HT1080 (cell line): ENCODE results near the gene WDR33. TPM values are rescaled to one million over a fixed set of nuclear protein-coding genes. Genes with fewer than 3 reads are reported as not detected.

Experiments
- DNase-seq: peaks from one replicate; pipeline ENCODE4 v3.0.0-alpha.2; 2015; ENCODE audit warnings: low read depth
- total RNA-seq: library from RNA; depleted of rRNA; stranded (reverse); fragments of >200 nt; shearing (Covaris generic); gene quantifications from 2 replicates; pipeline ENCODE4 v1.2.3, GENCODE V29; 2014

WDR33 gene
- total RNA-seq, 1 experiment from 2014 or later: 29.4 TPM

- no peak for DNase-seq
Observed at GRCh38 chr2:127698553-127699355, 112.2 kb downstream of the WDR33 start.

DNA sequence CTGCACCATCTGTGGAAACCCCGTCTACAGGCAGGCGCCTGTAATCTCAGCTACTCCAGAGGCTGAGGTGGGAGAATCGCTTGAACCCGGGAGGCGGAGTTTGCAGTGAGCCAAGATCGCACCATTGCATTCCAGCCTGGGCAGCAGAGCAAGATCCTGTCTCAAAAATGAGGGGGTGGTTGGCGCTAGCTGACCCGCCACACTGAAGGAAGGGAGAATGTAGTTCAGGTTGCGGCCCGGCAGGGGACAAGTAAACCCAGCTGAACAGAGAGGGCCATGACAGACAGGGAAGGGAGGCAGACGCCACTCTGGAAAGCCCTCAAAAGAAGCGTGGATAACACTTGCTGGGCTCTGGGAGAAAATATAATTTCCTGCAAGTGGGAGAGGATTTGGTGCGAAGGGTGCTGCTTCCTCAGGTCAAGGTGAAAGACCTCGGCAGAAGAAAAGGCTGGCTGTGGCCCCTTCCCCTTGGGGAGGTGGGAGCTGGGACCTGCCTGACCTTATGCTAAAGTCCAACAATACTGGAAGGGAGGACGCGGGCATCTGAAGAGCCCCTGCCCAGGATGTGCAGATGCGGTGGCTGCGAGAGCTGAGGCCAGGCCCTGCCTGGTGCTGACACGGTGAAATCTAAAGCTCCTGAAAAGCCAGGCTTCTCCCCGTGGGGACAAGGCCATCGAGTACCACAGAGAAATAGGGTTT lies 113.3 kb downstream of the WDR33 start:
- DNase-seq: no peak

DNA sequence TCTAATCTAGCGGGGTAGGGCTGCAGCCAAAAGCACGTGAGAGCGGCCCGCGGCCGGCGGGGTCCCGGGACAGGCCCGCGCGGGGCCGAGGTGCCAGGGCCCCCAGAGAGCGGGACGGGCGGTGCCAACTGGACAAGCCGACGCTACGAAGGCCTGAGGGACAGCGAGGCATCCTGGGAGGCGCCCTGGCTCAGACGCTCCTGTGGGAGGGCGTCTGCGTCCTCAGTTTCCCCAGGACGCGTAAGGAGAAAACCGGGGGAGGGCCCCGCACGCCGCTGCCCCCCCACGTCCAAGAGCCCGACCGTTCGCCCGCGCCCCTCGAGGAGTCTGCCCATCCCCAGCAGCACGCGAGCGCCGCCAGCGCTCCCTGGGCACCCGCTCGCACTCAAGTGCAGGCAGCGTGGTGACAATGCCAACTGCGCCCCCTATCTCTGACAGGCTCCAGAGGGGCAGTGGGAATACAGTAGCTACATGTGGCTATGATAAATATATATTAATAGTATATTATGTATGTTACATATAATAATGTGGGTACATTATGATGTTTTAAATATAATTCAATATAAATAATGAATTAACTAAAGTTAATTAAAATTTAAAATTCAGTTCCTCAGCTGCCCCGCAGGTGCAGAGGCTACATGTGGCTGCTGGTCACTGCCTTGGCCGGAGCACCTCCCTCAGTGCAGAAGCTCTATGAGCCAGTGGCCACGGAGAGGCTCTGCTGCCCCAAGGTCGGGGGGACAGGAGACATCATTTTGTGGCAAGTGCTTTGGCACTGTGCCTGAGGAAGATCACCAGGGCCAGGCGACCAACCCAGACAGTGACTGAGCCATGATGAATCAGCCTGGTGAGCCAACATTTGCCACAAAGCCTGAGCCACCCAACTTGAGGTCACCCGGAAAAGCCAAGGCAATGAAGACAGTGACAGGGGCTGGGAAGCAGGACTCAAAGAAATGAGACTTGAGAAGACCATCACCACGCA lies 115.2 kb downstream of the WDR33 start:
- DNase-seq: peak; percentile 49

- DNase-seq: no peak
Observed at GRCh38 chr2:127694986-127695385, 116.0 kb downstream of the WDR33 start.

GRCh38 chr2:127690696-127691095 lies 120.3 kb downstream of the WDR33 start:
- no peak for DNase-seq

GRCh38 chr2:127688405-127688804 lies 122.6 kb downstream of the WDR33 start:
- DNase-seq: no peak

GRCh38 chr2:127685410-127686080 lies 125.4 kb downstream of the WDR33 start:
- DNase-seq: no peak

- DNase-seq: no peak
Observed at GRCh38 chr2:127683757-127684156, 127.2 kb downstream of the WDR33 start.

GRCh38 chr2:127683056-127683455 lies 127.9 kb downstream of the WDR33 start:
- no peak for DNase-seq

DNA sequence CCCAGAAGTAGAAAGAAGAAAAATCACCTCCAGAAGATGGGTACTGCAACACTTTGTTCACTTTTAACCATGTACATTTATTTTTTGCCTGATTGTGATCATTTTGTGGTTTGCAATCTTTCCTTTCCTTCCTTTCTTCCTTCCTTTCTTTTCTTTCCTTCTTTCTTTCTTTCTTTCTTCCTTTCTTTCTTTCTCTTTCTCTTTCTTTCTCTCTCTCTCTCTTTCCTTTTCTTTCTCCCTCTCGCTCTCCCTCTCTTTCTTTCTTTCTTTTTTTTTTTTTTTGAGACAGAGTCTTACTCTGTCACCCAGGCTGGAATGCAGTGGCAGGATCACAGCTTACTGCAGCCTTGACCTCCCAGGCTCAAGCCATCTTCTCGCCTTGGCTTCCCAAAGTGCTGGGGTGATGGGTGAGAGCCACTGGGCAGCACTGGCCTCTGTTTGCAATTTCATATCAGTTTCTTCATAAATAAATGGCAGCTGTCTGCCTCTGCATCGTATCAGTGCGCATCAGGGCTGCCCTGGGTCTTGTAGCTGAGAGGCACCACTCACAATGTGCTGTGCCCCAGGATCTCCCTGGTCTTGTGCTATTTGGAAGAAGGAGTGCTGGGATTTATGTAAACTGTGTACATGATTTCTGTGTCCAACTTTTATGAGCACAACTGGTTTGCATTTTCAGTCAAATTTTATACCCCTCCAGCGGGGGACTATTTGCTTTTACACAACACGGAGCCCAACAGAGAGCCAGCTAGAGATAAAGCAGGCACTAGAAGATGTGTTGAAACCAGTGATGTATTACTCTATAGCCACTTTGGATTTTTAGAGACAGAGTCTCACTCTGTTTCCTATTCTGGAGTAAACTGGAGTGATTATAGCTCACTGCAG lies 128.8 kb downstream of the WDR33 start:
- DNase-seq: no peak

GRCh38 chr2:127681288-127681804 lies 129.6 kb downstream of the WDR33 start:
- DNase-seq: no peak

GRCh38 chr2:127680706-127681287 lies 130.2 kb downstream of the WDR33 start:
- no peak for DNase-seq

- DNase-seq: no peak
Observed at GRCh38 chr2:127679680-127680361, 131.2 kb downstream of the WDR33 start.

DNA sequence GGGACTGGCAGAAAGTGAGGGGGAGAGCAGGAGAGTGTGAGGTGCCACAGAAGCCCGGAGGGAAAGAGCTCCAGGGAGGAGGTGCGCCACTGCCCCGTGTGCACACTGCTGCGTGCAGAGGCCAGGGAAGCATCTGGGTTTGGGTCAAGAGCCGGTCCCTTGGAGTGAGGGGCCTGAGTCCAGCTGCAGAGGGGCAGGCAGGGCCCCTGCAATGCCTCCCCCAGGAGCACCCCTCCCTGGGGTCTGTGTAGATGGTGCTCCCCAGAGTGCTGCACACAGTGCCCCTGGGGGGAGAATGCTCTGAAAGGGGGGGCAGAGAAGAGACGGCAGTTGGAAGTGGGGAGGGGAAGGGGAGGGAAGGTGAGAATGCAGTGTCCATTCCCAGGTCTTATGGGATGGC lies 132.0 kb downstream of the WDR33 start:
- no peak for DNase-seq

- DNase-seq: no peak
Observed at GRCh38 chr2:127678531-127678930, 132.4 kb downstream of the WDR33 start.

DNA sequence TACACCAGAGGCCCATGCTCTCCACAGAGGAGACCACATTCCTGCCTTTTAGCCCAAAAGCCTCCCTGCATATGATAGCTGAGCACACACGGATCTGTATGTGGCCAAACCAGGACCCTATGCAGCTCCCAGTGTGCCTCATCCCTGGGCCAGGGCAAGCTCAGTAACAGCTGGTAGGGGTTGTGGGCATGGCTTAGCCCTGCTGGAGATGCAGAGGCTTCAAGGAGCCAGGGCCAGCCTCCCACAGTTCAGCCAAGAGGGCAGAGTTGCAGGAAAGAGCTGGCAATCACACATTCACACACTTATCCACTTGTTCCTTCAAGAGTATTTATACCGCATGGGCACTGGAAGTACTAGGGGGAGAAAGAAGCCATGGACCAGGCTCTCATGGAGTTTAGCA lies 134.1 kb downstream of the WDR33 start:
- no peak for DNase-seq

DNA sequence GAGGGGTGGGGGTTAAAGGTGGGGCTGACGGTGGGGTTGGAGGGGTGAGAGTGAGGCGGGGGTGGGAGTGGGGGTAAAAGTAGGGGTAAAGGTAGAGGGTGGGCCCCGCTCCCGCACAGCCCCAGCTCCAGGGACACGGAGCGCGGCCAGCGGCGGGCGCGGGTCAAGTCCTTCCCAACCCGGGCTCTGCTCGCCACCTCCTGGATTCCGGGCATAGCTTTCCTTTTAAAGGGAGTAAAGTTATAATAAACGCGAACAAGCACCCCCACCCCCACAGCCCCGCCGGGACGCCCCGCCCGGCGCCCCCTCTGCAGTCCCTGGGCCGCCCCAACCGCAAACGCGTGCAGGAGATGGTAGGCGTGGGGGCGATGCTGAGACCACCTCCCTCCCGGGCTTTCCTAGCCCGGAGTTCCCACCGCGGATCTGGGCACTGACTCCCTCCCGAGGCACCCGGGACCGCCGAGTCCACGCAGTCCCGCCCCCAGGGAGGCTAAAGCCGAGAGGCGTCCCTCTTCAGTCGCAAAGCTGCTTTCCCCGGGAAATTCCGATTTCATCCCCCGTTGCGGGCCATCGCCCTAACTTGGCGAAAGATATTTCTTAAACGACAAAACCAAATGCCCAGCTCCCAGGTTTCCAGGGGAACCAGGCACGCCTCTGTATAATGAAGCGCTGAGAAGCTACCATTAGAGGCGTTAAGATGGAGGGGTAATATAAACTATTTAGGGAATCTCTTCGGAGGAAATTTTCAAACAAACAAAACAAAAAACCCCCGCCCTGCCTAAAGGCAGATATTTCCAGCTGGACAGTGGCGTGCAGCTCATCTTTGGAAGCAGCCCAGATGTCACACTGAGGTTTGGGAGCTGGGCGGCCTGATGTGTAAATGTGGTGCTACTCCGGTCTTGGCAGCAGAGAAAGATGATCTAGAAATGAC lies 135.4 kb downstream of the WDR33 start, which contains the start of gene LIMS2:
TSS of gene LIMS2 (minus strand) at position 200 of the 931 bp plus-strand sequence. CDS start 506 bp downstream, outside the sequence.
- no peak for DNase-seq
